Neural crest cell (in vitro differentiated cells): ENCODE data around the gene ALK. TPM values are rescaled to one million over a fixed set of nuclear protein-coding genes. Genes with fewer than 3 reads are reported as not detected.

Experiments
- DNase-seq: peaks from one replicate; pipeline ENCODE4 v3.0.0; 2021; ENCODE audit warnings: low read depth, mixed read lengths, low spot score
- H3K27ac Mint-ChIP-seq: one replicate; pipeline ENCODE4 v1.8.0; 2021; ENCODE audit warnings: mild to moderate bottlenecking, mixed read lengths; ENCODE audit not compliant: unreplicated experiment
- H3K27me3 Mint-ChIP-seq: 2 replicates; pipeline ENCODE4 v1.8.0; 2021; ENCODE audit warnings: low read depth, mild to moderate bottlenecking, mixed read lengths
- H3K36me3 Mint-ChIP-seq: 2 replicates; pipeline ENCODE4 v1.8.0; 2021; ENCODE audit warnings: low read depth, mild to moderate bottlenecking, mixed read lengths
- H3K4me1 Mint-ChIP-seq: 2 replicates; pipeline ENCODE4 v1.8.0; 2021; ENCODE audit warnings: mixed read lengths
- H3K4me3 Mint-ChIP-seq: one replicate; pipeline ENCODE4 v1.8.0; 2021; ENCODE audit warnings: mild to moderate bottlenecking, mixed read lengths
- H3K9me3 Mint-ChIP-seq: 2 replicates; pipeline ENCODE4 v1.8.0; 2021; ENCODE audit warnings: mixed read lengths
- CTCF ChIP-seq: fragments of 200-600 bp; sonication (generic); conservative IDR thresholded peaks from 2 replicates; pipeline ENCODE4 v1.5.0; 2021; ENCODE audit warnings: antibody characterized with exemption, mild to moderate bottlenecking
- total RNA-seq: library from RNA; stranded (reverse); gene quantifications from 2 replicates; pipeline ENCODE4 v1.2.1, GENCODE V29; 2021

ALK gene
- total RNA-seq, 1 donor from 2014 or later, result 2.0 TPM

- peaks cover 8% of the 10 kb centered on the region for H3K9me3 Mint-ChIP-seq
- H3K36me3 Mint-ChIP-seq, result peaks cover 3% of the 10 kb centered on the region
- no peaks in the 10 kb centered on the region for H3K27me3 Mint-ChIP-seq
- no peak for TF ChIP-seq CTCF
- no peak overlapping the region for H3K27ac Mint-ChIP-seq
- H3K4me3 Mint-ChIP-seq, result no peak overlapping the region
- no peaks in the 10 kb centered on the region for H3K4me1 Mint-ChIP-seq
- no peak for DNase-seq
Measured at GRCh38 chr2:29524652-29525051, 396.7 kb downstream of the ALK start.

GRCh38 chr2:29522951-29523669, 398.3 kb downstream of the ALK start:
- peaks cover 8% of the 10 kb centered on the region for H3K9me3 Mint-ChIP-seq
- H3K4me3 Mint-ChIP-seq, result no peak overlapping the region
- no peak for DNase-seq
- TF ChIP-seq CTCF, result no peak
- no peaks in the 10 kb centered on the region for H3K27me3 Mint-ChIP-seq
- H3K27ac Mint-ChIP-seq, result no peak overlapping the region
- peaks cover 3% of the 10 kb centered on the region for H3K36me3 Mint-ChIP-seq
- no peaks in the 10 kb centered on the region for H3K4me1 Mint-ChIP-seq

- TF ChIP-seq CTCF, result no peak
- Mint-ChIP-seq H3K27ac (no peak overlapping the region), H3K4me3 (no peak overlapping the region), H3K27me3 (no peaks in the 10 kb centered on the region), H3K36me3 (peaks cover 3% of the 10 kb centered on the region), H3K4me1 (no peaks in the 10 kb centered on the region), H3K9me3 (peaks cover 8% of the 10 kb centered on the region)
- DNase-seq, result no peak
Measured at GRCh38 chr2:29520001-29520400, 401.4 kb downstream of the ALK start.

GRCh38 chr2:29519338-29519925, 402.0 kb downstream of the ALK start:
- H3K4me1 Mint-ChIP-seq, result no peaks in the 10 kb centered on the region
- H3K9me3 Mint-ChIP-seq, result peaks cover 7% of the 10 kb centered on the region
- H3K36me3 Mint-ChIP-seq, result no peaks in the 10 kb centered on the region
- DNase-seq, result no peak
- no peak overlapping the region for H3K4me3 Mint-ChIP-seq
- no peak overlapping the region for H3K27ac Mint-ChIP-seq
- H3K27me3 Mint-ChIP-seq, result no peaks in the 10 kb centered on the region
- TF ChIP-seq CTCF, result no peak

- Mint-ChIP-seq H3K9me3 (peaks cover 8% of the 10 kb centered on the region), H3K36me3 (no peaks in the 10 kb centered on the region), H3K4me3 (no peak overlapping the region), H3K27me3 (no peaks in the 10 kb centered on the region), H3K4me1 (no peaks in the 10 kb centered on the region), H3K27ac (no peak overlapping the region)
- TF ChIP-seq CTCF, result no peak
- no peak for DNase-seq
Measured at GRCh38 chr2:29518646-29519337, 402.6 kb downstream of the ALK start.
